Stimulated activated CD8-positive, alpha-beta memory T cell treated with anti-CD3 and anti-CD28 coated beads, Interleukin-12 subunit alpha, Interleukin-12 subunit beta, amount 100 ng/mL, for 4 hours (primary cell): Measurements from ENCODE around the gene SPSB1.
A peak's percentile ranks its signal among the peaks of the same experiment; 100 is the strongest.
"Not testable (repeated sequence)": the region's sequence is repeated elsewhere in the genome, so short reads cannot be mapped to it uniquely, and the experiment has no call there.

Experiments
- DNase-seq: peaks from one replicate; pipeline ENCODE4 v3.0.0-alpha.2; 2020; ENCODE audit warnings: low read depth

SPSB1 gene

GRCh38 chr1:9279172-9279840 is 13.4 kb upstream of the SPSB1 start:
- no peak for DNase-seq

GRCh38 chr1:9280015-9280860 is 12.5 kb upstream of the SPSB1 start:
- peak; percentile 43 for DNase-seq

GRCh38 chr1:9281071-9281827 is 11.4 kb upstream of the SPSB1 start:
- no peak for DNase-seq

GRCh38 chr1:9281908-9282695 is 10.6 kb upstream of the SPSB1 start:
- no peak for DNase-seq

- DNase-seq: no peak
Measured at GRCh38 chr1:9282696-9282955, 10.1 kb upstream of the SPSB1 start.

- no peak for DNase-seq
Measured at GRCh38 chr1:9284061-9284460, 8.6 kb upstream of the SPSB1 start.

GRCh38 chr1:9286556-9286955 is 6.1 kb upstream of the SPSB1 start:
- DNase-seq: no peak

GRCh38 chr1:9289090-9289534 is 3.6 kb upstream of the SPSB1 start:
- peak; percentile 58 for DNase-seq

- DNase-seq: no peak
Measured at GRCh38 chr1:9289711-9290485, 2.8 kb upstream of the SPSB1 start.

GRCh38 chr1:9291914-9292360 is 757 bp upstream of the SPSB1 start:
- DNase-seq: no peak

GRCh38 chr1:9293241-9293532 is 493 bp downstream of the SPSB1 start:
- DNase-seq: no peak

- no peak for DNase-seq
Measured at GRCh38 chr1:9293533-9294404, 1.1 kb downstream of the SPSB1 start.

GRCh38 chr1:9294405-9294773 is 1.7 kb downstream of the SPSB1 start:
- no peak for DNase-seq

GRCh38 chr1:9294910-9295636 is 2.4 kb downstream of the SPSB1 start:
- no peak for DNase-seq

GRCh38 chr1:9295884-9296283 is 3.2 kb downstream of the SPSB1 start:
- DNase-seq: no peak

GRCh38 chr1:9296850-9297249 is 4.2 kb downstream of the SPSB1 start:
- no peak for DNase-seq

GRCh38 chr1:9297831-9298230 is 5.1 kb downstream of the SPSB1 start:
- no peak for DNase-seq

- no peak for DNase-seq
Measured at GRCh38 chr1:9298282-9298681, 5.6 kb downstream of the SPSB1 start.

GRCh38 chr1:9299571-9300541 is 7.2 kb downstream of the SPSB1 start:
- DNase-seq: not testable (repeated sequence)
